Measurements from ENCODE around the gene XRN2.

XRN2 gene

GRCh38 chr20:21294755-21295154 is 8.4 kb upstream of the XRN2 start:
- DNase-seq (ENCODE audit: low read depth) = no peak

DNA sequence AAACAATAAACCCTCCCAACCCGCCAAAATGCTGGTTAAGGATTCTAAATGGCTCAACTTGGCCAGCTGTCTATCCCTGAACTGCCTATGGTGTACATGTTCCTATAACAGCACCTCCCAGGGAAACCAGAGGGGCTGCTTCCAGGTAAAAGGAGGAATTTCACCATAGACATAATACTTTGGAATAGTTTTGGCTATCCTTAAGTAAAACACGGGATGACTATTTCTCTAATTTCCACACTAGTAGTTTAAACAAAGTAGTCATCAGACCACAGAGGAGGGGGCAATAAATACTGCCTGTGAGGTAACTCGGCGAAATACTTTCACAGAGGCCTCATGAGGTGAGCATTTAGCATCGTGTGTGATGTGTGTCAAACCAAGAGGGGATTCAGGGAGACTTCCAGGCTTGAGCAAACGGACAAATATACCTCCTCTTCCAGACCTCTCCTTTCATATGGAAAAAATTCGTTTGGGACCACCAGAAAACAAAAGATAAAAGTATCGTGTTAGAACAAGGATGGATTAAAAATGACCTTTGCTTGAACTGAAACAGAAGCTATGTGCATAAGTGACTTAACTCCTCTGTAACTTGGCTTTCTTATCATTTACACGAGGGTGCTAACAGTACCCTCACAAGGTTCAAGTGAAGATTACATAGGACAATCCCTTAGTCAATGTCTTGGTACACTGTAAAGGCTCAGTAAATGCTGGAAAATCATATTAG is 1.0 kb upstream of the XRN2 start:
- no peak for DNase-seq (ENCODE audit: low read depth)

- DNase-seq (ENCODE audit: low read depth) = no peak
Observed at GRCh38 chr20:21302664-21303060, 469 bp upstream of the XRN2 start.

DNA sequence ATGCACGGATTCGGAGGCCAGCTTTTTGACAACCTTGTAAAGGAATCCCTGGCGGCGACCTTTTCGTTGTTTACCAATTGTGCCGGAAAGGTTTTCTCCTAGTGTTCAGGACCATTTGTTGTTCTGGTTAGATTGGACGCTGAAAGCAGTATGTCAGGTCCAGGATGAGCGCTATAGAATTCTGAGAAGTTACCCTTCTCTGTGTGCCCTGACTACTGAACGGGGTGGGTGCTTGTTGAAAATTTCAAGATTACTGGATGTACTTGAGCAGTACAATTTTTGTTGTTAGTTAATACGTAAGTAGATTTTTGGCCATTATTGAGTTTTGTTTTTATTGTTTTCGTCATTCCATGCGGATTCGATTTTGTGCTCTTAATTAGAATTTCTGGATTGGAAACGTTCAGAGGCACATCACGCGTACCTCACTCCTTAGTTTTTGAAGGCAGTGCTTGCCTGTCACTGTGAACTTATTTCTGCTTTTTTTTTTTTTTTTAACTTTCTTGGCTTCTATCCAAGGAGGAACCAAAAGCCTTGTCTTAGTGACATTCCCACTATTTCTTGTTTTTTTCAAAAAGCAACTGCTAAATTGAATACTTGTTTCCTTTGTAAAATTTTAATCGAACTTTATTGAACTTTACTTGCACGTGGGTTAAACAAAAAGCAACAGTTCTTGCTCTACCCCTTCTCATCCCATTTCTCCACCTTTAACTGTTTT is 898 bp downstream of the XRN2 start:
- peak; percentile 24 for DNase-seq (ENCODE audit: low read depth)

- no peak for DNase-seq (ENCODE audit: low read depth)
Observed at GRCh38 chr20:21308340-21308739, 5.2 kb downstream of the XRN2 start.

GRCh38 chr20:21309678-21310467 is 6.7 kb downstream of the XRN2 start:
- no peak for DNase-seq (ENCODE audit: low read depth)

DNA sequence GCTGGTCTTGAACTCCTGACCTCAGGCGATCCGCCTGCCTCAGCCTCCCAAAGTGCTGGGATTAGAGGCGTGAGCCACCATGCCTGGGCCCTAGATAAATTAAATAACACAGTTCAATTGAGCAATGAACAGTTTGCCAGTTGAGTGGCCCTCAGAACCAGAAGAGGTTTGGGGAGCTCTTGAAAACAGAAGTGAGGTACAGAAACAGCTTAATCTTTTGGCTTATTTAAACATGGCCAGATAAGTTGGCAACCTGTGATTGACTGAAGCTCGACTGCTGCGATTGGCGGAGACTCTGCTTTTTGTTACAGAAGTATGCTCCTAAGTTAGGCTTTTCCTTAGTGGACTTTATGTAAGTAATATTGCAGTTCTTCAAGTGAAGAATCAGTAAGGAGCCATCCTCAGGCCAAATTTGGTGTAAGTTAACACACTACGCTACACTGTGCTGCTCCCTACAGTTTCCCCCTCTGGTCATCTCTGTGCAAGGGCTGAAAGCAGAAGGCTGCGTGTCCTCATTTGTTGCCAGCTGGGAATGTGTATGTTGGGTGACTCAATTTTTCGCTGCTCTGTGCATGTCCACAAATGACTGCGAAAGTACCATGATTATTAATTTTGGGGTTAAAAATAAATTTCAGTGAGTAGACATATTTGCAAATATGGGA is 9.8 kb downstream of the XRN2 start:
- DNase-seq (ENCODE audit: low read depth) = no peak

- peak; percentile 72 for DNase-seq (ENCODE audit: low read depth)
Observed at GRCh38 chr20:21315138-21315537, 12.0 kb downstream of the XRN2 start.

DNA sequence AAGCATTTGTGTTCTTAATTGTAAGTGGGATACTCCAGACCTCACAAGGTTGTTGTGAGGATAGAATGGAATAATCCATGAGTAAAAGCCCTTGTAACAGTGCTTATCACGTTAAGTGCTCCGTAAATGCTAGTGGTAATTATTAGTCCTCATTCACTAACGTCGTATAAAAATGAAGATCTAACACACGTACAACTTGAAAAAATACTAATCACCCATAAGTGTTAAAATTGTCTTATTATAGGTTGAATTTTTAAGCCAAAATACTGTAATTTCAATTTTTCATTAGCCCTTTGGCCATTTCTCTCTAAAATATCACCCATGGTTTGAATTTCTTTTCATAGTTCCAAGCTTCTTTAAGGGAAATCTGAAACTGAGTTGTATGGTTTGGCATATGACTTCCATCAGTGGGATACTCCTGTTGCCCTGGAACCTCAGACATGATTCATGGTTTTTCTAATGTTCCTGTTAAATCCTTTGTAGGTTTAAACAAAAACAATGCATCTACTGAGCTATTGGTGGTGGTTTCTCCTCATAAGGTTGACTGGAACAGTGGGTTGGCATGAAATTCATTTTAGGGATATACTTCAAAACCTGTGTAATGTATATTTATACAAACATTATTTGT is 19.1 kb downstream of the XRN2 start:
- DNase-seq (ENCODE audit: low read depth) = no peak

DNA sequence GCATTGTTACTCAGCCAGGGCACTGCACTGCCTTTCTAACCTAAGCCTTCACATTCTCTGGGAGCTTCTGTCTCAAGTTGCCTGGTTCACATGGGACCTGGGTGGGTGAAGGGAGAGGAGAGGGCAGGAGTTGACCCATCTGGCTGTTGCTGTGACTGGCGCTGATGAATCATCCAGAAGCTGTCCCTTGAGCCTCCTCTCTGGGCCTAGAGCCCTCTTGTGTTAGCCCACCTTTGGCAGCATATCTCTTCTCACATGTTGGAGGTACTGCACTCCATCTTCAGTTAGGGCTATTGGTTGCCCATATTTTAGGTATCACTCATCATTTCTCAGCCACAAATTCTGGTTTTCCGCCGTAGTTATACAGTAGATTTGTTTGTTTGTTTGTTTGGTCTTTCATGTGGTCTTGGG is 19.8 kb downstream of the XRN2 start:
- peak; percentile 29 for DNase-seq (ENCODE audit: low read depth)

DNA sequence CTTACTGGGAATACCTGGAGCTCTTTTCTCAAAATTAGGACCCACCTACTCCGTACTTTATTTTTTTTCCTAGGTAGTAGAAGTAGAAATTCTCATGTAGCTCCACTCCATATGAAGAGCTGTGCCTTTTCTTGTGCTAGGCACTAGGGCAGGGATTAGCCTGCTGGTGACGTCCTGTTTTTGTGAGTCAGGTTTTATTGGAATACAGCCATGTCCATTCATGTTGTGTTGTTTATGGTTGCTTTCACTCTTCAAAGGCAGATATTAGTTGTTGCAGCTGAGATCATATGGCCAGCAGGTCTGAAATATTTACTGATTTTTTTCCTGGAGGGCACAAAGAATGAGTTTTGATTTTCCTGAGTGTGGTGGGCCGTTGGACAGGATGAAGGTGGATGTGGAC is 20.5 kb downstream of the XRN2 start:
- peak; percentile 69 for DNase-seq (ENCODE audit: low read depth)

DNA sequence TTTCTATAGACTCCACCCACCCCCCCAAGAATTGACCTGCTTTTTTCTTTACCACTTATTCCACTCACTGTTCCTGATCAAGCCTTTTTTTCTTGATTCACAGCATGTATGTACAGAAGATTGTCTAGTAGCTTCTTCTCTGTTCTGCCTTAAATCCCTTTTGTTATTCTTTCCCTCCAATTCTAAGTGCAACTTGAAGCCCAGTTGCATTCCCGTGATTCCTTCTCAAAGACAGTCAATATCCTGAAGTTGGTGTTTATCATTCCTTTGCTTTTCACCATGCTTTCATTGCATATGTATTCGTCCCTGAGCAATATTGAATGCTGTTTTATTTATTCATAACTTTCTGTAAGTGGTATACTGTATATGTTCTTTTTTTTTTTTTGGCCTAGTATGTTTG is 21.0 kb downstream of the XRN2 start:
- peak; percentile 54 for DNase-seq (ENCODE audit: low read depth)

DNA sequence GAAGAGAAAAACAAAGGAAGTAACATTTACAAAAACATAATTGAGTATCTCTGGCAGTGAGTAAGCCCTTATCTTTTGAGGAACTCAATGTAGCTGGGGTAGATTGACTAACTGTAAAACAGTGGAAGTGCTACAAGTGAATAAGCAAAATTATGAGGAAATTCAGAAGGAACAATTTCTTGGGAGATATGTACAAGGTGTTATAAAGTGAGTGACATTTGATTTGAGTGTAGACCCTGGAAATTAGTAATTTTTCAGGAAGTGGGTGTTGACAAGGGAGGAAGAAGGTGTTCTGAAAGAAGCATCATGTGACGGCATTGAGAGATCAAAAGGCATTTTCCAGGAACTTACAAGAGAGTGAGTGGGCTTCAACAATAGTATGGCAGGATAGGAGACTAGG is 22.2 kb downstream of the XRN2 start:
- no peak for DNase-seq (ENCODE audit: low read depth)

DNA sequence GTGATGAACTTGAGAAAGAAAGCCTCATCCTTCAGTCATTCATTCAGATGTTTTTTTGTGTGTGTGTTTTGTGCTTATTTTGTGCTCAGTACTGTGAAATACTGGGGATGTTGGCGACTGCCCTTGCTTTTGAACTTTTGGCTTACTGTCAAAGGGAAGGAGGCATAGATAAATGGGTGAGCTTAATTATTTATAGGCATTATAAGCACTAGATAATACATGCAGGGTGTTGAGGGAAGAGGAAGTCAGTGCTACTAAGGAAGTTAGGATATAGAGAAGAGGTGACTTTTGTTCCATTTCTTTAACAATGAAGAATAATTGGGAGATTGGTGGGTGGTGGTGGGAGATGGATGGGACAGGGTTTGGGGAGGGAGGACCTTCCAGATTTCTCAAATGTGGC is 23.6 kb downstream of the XRN2 start:
- DNase-seq (ENCODE audit: low read depth) = no peak

DNA sequence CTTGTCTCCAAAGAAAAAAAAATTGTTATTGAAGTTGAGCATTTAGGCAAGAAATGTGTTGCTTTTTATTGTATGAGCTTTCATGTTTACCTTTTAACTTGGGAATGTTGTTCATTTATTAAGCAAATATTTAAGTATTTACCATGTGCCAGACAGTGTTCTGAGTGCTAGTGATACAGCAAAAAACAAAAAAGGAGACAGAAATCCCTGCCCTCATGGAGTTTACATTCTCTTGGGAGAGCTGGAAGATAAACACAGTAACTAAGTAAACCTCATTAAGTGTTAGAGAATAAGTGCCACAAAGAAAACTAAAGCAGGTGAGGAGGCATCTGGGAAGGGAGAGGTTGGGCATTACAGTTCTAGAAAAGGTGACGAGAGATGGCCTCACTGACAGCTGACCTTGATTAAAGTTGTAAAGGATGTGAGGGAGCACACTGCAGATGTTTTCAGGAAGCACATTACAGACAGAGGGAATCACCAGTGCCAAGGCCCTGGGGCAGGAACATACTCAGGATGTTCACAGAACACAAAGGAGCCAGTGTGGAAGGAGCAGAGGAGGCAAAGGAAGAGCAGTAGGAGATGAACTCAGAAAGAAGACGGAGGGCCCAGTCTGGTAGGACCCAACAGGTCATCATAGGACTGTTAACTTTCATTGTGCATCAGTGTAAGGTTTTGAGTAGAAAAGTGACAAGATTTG is 33.5 kb downstream of the XRN2 start:
- no peak for DNase-seq (ENCODE audit: low read depth)

- no peak for DNase-seq (ENCODE audit: low read depth)
Observed at GRCh38 chr20:21338291-21338690, 35.2 kb downstream of the XRN2 start.

DNA sequence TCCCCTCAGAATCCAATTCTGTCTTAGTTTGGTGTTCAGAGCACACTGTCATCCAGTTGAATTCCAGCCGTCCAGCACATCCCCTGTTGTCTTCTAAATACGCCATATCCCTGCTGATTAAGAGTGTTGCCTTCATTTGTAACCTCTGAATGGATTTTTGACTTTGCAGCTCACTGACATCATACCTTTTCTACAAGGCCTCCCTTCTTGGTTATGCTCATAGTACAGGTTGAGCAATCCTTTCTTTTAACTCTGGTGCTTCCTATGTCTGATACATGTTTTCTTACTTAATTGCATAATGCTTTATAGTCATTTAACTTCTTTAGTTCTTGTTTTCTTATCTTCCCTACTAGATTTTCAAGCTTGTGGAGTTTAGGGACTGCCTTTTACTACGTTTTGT is 36.4 kb downstream of the XRN2 start:
- DNase-seq (ENCODE audit: low read depth) = no peak

DNA sequence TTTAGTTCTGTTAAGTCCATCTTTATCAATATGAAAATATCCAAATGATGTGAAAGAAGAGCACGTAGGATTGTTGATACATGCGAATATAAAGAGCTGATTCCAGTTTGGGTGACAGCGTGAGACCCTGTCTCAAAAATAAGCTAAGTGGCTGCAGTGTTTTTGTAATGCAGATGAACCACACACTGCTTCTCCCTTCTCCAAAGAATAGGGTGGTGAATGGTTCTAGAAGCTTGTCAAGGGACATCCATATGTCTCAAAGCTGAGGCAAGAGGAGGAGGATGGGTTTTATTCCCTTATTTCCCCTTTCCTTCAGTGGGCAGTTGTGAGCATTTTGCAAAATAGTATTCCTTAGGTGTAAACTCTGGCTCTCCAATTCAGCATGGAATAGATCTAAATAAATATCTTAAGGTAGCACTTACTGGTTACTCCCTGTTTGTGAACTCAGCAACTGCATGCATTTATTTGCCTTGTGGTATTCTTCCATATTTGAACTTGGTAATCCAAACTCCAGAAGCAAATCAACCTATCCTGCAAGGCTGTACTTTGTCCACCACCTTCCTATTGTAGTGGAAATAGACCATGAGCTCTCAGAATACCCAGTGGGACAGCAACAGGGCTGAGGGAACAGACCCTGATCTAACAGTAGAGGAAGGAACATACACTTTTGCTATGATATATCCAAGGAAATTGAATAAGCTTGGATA is 38.0 kb downstream of the XRN2 start:
- no peak for DNase-seq (ENCODE audit: low read depth)

DNA sequence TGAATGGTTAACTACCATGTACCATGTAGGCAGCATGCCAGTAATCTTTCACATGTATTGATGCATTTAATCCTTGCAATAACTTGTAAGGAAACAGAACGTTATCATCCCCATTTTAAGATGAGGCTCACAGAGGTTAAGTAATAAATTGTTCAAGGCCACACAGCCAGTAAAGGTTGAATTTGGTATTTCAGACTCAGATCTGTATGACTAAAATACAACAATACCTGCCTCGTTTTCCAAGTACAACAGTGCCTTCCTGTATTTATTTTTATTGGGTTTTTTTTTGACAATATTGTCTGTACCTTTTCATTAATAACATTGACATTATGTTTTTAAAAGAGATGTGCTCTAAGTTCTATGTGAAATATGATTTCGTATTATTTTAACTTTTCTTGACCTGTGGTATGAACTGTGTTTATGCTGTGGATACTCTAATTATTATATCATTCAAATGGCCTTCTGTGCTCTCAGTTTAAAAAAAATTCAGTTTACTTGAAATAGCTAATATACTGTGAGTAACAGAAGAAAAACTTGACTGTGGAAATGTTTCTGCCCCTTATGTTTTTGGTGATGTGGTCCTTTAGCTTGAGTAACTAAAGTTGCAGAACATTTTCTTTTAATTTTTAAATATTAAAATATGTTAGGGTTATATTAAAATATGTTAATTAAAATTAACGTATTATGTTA is 39.7 kb downstream of the XRN2 start:
- DNase-seq (ENCODE audit: low read depth) = peak; percentile 23
